ENCODE results near the gene PCSK2. TPM values are rescaled to one million over a fixed set of nuclear protein-coding genes. Genes with fewer than 3 reads are reported as not detected.

Gene PCSK2
- total RNA-seq, 1 donor from 2014 or later, result 0.72 TPM

Small RNA genes lying within 50 kb of the gene (small RNA-seq; reads per million reads assigned to genes)
- not detected for gene AL359511.1 (ENCODE audit: low replicate concordance)
- 0.06 reads per million for gene RNU1-131P (ENCODE audit: low replicate concordance)
- not detected for gene RNU6-27P (ENCODE audit: low replicate concordance)
